K562 (cell line): ENCODE results near the gene SHROOM3. TPM values are rescaled to one million over a fixed set of nuclear protein-coding genes. Genes with fewer than 3 reads are reported as not detected.

Source experiments
- ATAC-seq: fragments of 200-7000 bp; cut with Tn5 transposase; 3 replicates; pipeline ENCODE4 v1.9.1; 2020; ENCODE audit warnings: moderate library complexity
- BruUV-seq: library from RNA; stranded (reverse); fragments of 400-500 nt; replicated peaks from 2 replicates; lab custom pipeline; 2021; lab: Mats Ljungman, UMichigan
- CTCF ChIA-PET: fragments of 300-600 bp; formaldehyde crosslinking; extraction: SDS; loops from one replicate; lab custom pipeline; 2021; ENCODE audit warnings: low intra/inter-chr PET ratio; lab: Yijun Ruan, JAX
- POLR2A ChIA-PET: fragments of 300-600, 350-650 bp; sonication (Branson Sonifier 250); formaldehyde crosslinking; extraction: SDS; loops from one replicate; lab custom pipeline; 2021; ENCODE audit warnings: antibody characterized with exemption, inconsistent platforms; lab: Yijun Ruan, JAX
- DNase-seq, 4 experiments: peaks; one replicate each; pipeline versions ENCODE4 v3.0.0 to v3.0.0-alpha.2; 2011 to 2018; ENCODE audit warnings: low spot score in 3 of 4, mixed read lengths in 3 of 4; ENCODE audit errors: extremely low read depth in 1 of 4
- FAIRE-seq: peaks from 2 replicates; lab custom pipeline; 2011; peaks lifted over from hg19 to GRCh38; lab: Jason Lieb, UNC
- H2AFZ ChIP-seq: 2 replicates; pipeline ENCODE4 v1.6.0; 2011; ENCODE audit warnings: low read depth, low read length, control low read depth, inconsistent platforms
- H3K27ac ChIP-seq: fragments of 200-600 bp; 3 replicates; pipeline ENCODE4 v1.8.0; 2011; ENCODE audit warnings: low read depth, mild to moderate bottlenecking, control low read depth, inconsistent platforms, low read length, moderate library complexity, mixed read lengths; ENCODE audit errors: extremely low read depth
- H3K27me3 ChIP-seq, 2 experiments: fragments of 300-600 bp in 1 of 2; 2 replicates in 1 of 2; 3 replicates in 1 of 2; pipeline versions ENCODE4 v1.6.0 to v1.8.0; 2011; ENCODE audit warnings: inconsistent platforms in 2 of 2, low read length in 2 of 2, mild to moderate bottlenecking in 1 of 2, mixed read lengths in 1 of 2, moderate library complexity in 1 of 2; ENCODE audit not compliant: control insufficient read depth in 2 of 2, insufficient read depth in 2 of 2
- H3K36me3 ChIP-seq: fragments of 300-600 bp; 3 replicates; pipeline ENCODE4 v1.8.0; 2011; ENCODE audit warnings: mild to moderate bottlenecking, low read length, inconsistent platforms; ENCODE audit not compliant: control insufficient read depth, insufficient read depth
- H3K4me1 ChIP-seq, 2 experiments: fragments of 200-600 bp in 1 of 2; replicated peaks in 1 of 2; 2 replicates in 1 of 2; 3 replicates in 1 of 2; pipeline versions ENCODE4 v1.5.1 to v1.8.0; 2011; ENCODE audit warnings: inconsistent platforms in 2 of 2, low read length in 2 of 2, mild to moderate bottlenecking in 1 of 2, mixed read lengths in 1 of 2, moderate library complexity in 1 of 2; ENCODE audit not compliant: control insufficient read depth in 2 of 2, insufficient read depth in 2 of 2
- H3K4me2 ChIP-seq: 2 replicates; pipeline ENCODE4 v1.6.1; 2011; ENCODE audit warnings: low read length, control low read depth, inconsistent platforms, mixed read lengths; ENCODE audit not compliant: insufficient read depth
- H3K4me3 ChIP-seq: fragments of 200-600 bp; sonication (generic), shearing (Covaris generic); 2 replicates; pipeline ENCODE4 v1.5.1; 2016; ENCODE audit warnings: control low read depth, inconsistent platforms
- H3K79me2 ChIP-seq: fragments of 200-600 bp; 3 replicates; pipeline ENCODE4 v1.8.0; 2011; ENCODE audit warnings: low read length, inconsistent platforms; ENCODE audit not compliant: control insufficient read depth, insufficient read depth
- H3K9ac ChIP-seq, 2 experiments: 2 replicates each; pipeline versions ENCODE4 v1.6.0 to v1.6.1; 2011; ENCODE audit warnings: low read depth in 2 of 2, low read length in 2 of 2, control low read depth in 1 of 2, inconsistent platforms in 1 of 2, mild to moderate bottlenecking in 1 of 2, mixed read lengths in 1 of 2; ENCODE audit not compliant: insufficient read depth in 1 of 2
- H3K9me1 ChIP-seq: one replicate; pipeline ENCODE4 v1.6.0; 2011; ENCODE audit warnings: inconsistent platforms, mild to moderate bottlenecking, low read length, moderate library complexity; ENCODE audit not compliant: control insufficient read depth, insufficient read depth
- H3K9me3 ChIP-seq: replicated peaks from 2 replicates; pipeline ENCODE4 v1.5.1; 2011; ENCODE audit warnings: low read depth, low read length, inconsistent platforms; ENCODE audit not compliant: control insufficient read depth, insufficient read depth
- H4K20me1 ChIP-seq: replicated peaks from 2 replicates; pipeline ENCODE4 v1.6.1; 2011; ENCODE audit warnings: low read length, inconsistent platforms, mixed read lengths; ENCODE audit not compliant: control insufficient read depth, insufficient read depth
- ATF7 ChIP-seq: fragments of 450-650 bp; IDR thresholded peaks from 2 replicates; pipeline ENCODE4 v1.7.1; 2014; ENCODE audit warnings: mild to moderate bottlenecking, moderate library complexity
- BCOR ChIP-seq: fragments of 450-650 bp; IDR thresholded peaks from 2 replicates; pipeline ENCODE4 v1.6.1; 2016
- BRD9 ChIP-seq: fragments of 450-650 bp; IDR thresholded peaks from 2 replicates; pipeline ENCODE4 v1.6.1; 2018; ENCODE audit warnings: low read depth; ENCODE audit not compliant: partially characterized antibody
- EZH2 ChIP-seq: IDR thresholded peaks from 2 replicates; pipeline ENCODE4 v1.6.1; 2012; ENCODE audit warnings: low read depth, mild to moderate bottlenecking, inconsistent platforms, low read length, borderline replicate concordance
- RBM25 ChIP-seq: fragments of 200-400 bp; formaldehyde crosslinking; IDR thresholded peaks from 2 replicates; pipeline ENCODE4 v1.6.1; 2018; ENCODE audit warnings: low read length, low read depth, moderate library complexity; ENCODE audit not compliant: severe bottlenecking
- RFX7 ChIP-seq: fragments of 250-450 bp; sonication (Bioruptor Pico); IDR thresholded peaks from 2 replicates; pipeline ENCODE4 v1.5.1; 2021; ENCODE audit warnings: mild to moderate bottlenecking
- TAL1 ChIP-seq: fragments of 450-650 bp; IDR thresholded peaks from 2 replicates; pipeline ENCODE4 v1.6.1; 2016; ENCODE audit warnings: mild to moderate bottlenecking
- ZNF124 ChIP-seq: sonication (generic); formaldehyde crosslinking; IDR thresholded peaks from 2 replicates; pipeline ENCODE4 v1.8.1; 2022; ENCODE audit warnings: missing genetic modification reagents
- ZNF165 ChIP-seq: fragments of 250-450 bp; sonication (Bioruptor Pico); IDR thresholded peaks from 2 replicates; pipeline ENCODE4 v1.4.0; 2020; ENCODE audit warnings: borderline replicate concordance
- WGBS: fragments of 100-300 bp; shearing (Covaris generic); methylation state at CpG from one replicate; pipeline ENCODE4 v1.1.6; 2016; ENCODE audit warnings: low coverage, mixed read lengths; ENCODE audit not compliant: insufficient coverage; ENCODE audit errors: missing lambda C conversion rate; 5-methylcytosine and 5-hydroxymethylcytosine counted together
- in situ Hi-C: fragments of 300-500 bp; cut with MboI; formaldehyde crosslinking; loops from 4 replicates; pipeline ENCODE4 v1.15.0; 2018; ENCODE audit warnings: inconsistent platforms, mixed read lengths
- intact Hi-C: fragments of 100-400 bp; cut with micrococcal nuclease; formaldehyde crosslinking; loops from 2 replicates; pipeline ENCODE4 v1.14.2; 2022
- polyA plus RNA-seq, 8 experiments: library from polyadenylated mRNA; depleted of rRNA in 4 of 8; stranded (reverse) in 5 of 8; unstranded in 3 of 8; fragments of >200 nt; fragmentation: Nextera tagmentation in 2 of 8; fragmentation: Illumina TruSeq in 1 of 8; extraction: Ambion mirVana in 2 of 8; extraction: Trizol in 1 of 8; gene quantifications; 2 replicates each; pipeline versions ENCODE4 v1.2.1 to v1.2.3, GENCODE V29; 2011 to 2014; ENCODE audit warnings: inconsistent platforms in 1 of 8, missing spikeins in 1 of 8
- total RNA-seq, 7 experiments: library from RNA; depleted of rRNA in 6 of 7; stranded (reverse); fragments of >200 nt in 6 of 7; fragmentation: Illumina TruSeq in 2 of 7; extraction: Trizol in 2 of 7; gene quantifications; 2 replicates each; pipeline versions ENCODE4 v1.2.1 to v1.2.3, GENCODE V29; 2011 to 2021; ENCODE audit warnings: low replicate concordance in 1 of 7
- TF ChIP-seq, protein P1 (sequence below): IDR thresholded peaks from 2 replicates; pipeline ENCODE4 v1.6.1; 2011; ENCODE audit not compliant: insufficient read length; ENCODE audit errors: extremely low read depth
- TF ChIP-seq, protein P2 (sequence below), 2 experiments: fragments of 450-650 bp; IDR thresholded peaks; 2 replicates each; pipeline ENCODE4 v1.6.1; 2018; ENCODE audit warnings: mild to moderate bottlenecking in 2 of 2, low read depth in 1 of 2; ENCODE audit not compliant: partially characterized antibody in 2 of 2
- TF ChIP-seq, protein P3 (sequence below): fragments of 250-450 bp; sonication (Bioruptor Pico); IDR thresholded peaks from 2 replicates; pipeline ENCODE4 v1.8.0; 2021; ENCODE audit warnings: mild to moderate bottlenecking, moderate library complexity
- TF ChIP-seq, protein P4 (sequence below): fragments of 250-450 bp; sonication (Bioruptor Pico); IDR thresholded peaks from 2 replicates; pipeline ENCODE4 v1.5.0; 2020; ENCODE audit warnings: mild to moderate bottlenecking

SHROOM3 gene
- total and polyA plus RNA-seq, 9 of the 15 experiments (the other 6 are each of a cell fraction or from before 2014, with no cell fraction given) = 0.01 to 0.07 TPM; not detected in 7

DNA sequence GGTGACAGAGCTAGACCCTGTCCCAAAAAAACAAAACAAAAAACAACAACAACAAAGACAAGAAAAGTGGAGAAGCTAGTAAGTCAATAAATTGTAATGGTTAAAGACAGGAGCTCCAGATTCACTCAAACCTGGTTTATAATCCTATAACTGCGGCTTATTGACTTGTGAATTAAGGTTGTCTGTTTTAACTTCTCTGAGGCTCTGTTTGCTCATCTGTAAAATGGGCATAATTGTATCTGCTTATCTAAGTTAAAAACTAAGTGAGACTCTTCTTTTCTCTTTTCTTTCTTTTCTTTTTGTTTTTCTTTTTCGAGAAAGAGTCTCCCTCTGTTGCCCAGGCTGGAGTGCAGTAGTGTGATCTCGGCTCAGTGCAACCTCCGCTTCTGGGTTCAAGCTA, 378.0 kb downstream of the SHROOM3 start:
- CTCF ChIA-PET = no interaction called here
- Histone ChIP-seq H3K9ac (no peak overlapping the region), H3K9me3 (no peaks in the 10 kb centered on the region), H2AFZ (no peak overlapping the region), H3K36me3 (no peaks in the 10 kb centered on the region), H3K4me2 (no peak overlapping the region), H3K79me2 (no peaks in the 10 kb centered on the region), H3K9me1 (no peaks in the 10 kb centered on the region), H4K20me1 (no peaks in the 10 kb centered on the region), H3K4me3 (no peak overlapping the region), H3K27ac (no peak overlapping the region)
- DNase-seq (no peak), FAIRE-seq (no peak), ATAC-seq (no peak)
- BruUV-seq = no TSS peak
- intact Hi-C loops = no loop called here
- POLR2A ChIA-PET = no interaction called here
- WGBS = 34% methylated on average over 4 of the region's 4 CpGs
- TF ChIP-seq RFX7 (CRISPR knock-in tag) = no peak
- TF ChIP-seq ATF7 = no peak
- TF ChIP-seq BCOR = peak; percentile 61; the same call in 1 of the 2 replicates
- TF ChIP-seq, protein P1, sequence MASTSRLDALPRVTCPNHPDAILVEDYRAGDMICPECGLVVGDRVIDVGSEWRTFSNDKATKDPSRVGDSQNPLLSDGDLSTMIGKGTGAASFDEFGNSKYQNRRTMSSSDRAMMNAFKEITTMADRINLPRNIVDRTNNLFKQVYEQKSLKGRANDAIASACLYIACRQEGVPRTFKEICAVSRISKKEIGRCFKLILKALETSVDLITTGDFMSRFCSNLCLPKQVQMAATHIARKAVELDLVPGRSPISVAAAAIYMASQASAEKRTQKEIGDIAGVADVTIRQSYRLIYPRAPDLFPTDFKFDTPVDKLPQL = no peak
- TF ChIP-seq, protein P2, sequence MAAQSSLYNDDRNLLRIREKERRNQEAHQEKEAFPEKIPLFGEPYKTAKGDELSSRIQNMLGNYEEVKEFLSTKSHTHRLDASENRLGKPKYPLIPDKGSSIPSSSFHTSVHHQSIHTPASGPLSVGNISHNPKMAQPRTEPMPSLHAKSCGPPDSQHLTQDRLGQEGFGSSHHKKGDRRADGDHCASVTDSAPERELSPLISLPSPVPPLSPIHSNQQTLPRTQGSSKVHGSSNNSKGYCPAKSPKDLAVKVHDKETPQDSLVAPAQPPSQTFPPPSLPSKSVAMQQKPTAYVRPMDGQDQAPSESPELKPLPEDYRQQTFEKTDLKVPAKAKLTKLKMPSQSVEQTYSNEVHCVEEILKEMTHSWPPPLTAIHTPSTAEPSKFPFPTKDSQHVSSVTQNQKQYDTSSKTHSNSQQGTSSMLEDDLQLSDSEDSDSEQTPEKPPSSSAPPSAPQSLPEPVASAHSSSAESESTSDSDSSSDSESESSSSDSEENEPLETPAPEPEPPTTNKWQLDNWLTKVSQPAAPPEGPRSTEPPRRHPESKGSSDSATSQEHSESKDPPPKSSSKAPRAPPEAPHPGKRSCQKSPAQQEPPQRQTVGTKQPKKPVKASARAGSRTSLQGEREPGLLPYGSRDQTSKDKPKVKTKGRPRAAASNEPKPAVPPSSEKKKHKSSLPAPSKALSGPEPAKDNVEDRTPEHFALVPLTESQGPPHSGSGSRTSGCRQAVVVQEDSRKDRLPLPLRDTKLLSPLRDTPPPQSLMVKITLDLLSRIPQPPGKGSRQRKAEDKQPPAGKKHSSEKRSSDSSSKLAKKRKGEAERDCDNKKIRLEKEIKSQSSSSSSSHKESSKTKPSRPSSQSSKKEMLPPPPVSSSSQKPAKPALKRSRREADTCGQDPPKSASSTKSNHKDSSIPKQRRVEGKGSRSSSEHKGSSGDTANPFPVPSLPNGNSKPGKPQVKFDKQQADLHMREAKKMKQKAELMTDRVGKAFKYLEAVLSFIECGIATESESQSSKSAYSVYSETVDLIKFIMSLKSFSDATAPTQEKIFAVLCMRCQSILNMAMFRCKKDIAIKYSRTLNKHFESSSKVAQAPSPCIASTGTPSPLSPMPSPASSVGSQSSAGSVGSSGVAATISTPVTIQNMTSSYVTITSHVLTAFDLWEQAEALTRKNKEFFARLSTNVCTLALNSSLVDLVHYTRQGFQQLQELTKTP (IDR thresholded peaks at IDR 0.05; ENCODE audit: low read depth in 1 of 2, partially characterized antibody in 2 of 2) = no peak
- TF ChIP-seq RBM25 = peak; percentile 91
- TF ChIP-seq ZNF165 (CRISPR knock-in tag) = no peak
- TF ChIP-seq BRD9 = no peak
- TF ChIP-seq EZH2 = no peak
- TF ChIP-seq, protein P3, sequence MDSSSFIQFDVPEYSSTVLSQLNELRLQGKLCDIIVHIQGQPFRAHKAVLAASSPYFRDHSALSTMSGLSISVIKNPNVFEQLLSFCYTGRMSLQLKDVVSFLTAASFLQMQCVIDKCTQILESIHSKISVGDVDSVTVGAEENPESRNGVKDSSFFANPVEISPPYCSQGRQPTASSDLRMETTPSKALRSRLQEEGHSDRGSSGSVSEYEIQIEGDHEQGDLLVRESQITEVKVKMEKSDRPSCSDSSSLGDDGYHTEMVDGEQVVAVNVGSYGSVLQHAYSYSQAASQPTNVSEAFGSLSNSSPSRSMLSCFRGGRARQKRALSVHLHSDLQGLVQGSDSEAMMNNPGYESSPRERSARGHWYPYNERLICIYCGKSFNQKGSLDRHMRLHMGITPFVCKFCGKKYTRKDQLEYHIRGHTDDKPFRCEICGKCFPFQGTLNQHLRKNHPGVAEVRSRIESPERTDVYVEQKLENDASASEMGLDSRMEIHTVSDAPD (CRISPR knock-in tag) = no peak
- TF ChIP-seq TAL1 = no peak
- TF ChIP-seq ZNF124 = no peak
- TF ChIP-seq, protein P4, sequence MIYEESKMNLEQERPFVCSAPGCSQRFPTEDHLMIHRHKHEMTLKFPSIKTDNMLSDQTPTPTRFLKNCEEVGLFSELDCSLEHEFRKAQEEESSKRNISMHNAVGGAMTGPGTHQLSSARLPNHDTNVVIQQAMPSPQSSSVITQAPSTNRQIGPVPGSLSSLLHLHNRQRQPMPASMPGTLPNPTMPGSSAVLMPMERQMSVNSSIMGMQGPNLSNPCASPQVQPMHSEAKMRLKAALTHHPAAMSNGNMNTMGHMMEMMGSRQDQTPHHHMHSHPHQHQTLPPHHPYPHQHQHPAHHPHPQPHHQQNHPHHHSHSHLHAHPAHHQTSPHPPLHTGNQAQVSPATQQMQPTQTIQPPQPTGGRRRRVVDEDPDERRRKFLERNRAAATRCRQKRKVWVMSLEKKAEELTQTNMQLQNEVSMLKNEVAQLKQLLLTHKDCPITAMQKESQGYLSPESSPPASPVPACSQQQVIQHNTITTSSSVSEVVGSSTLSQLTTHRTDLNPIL (CRISPR knock-in tag) = no peak
- TF ChIP-seq, all 486 proteins: peak for 2
- H3K27me3 ChIP-seq = peaks cover 2 to 4% of the 10 kb centered on the region in 2 experiments; a peak in 1 of 5 replicates
- no peaks in the 10 kb centered on the region for H3K4me1 ChIP-seq
- in situ Hi-C loops = no loop called here
